AG10803 (cell line): ENCODE measurements around the gene MARCHF10.
"Not testable (repeated sequence)": the region's sequence is repeated elsewhere in the genome, so short reads cannot be mapped to it uniquely, and the experiment has no call there.

Experiments
- DNase-seq: peaks from one replicate; pipeline ENCODE4 v3.0.0; 2010; ENCODE audit warnings: low read depth
- H3K4me3 ChIP-seq: 2 replicates; pipeline ENCODE4 v1.5.1; 2011; ENCODE audit warnings: mild to moderate bottlenecking, low read length, control low read depth
- CTCF ChIP-seq: conservative IDR thresholded peaks from 2 replicates; pipeline ENCODE4 v1.5.1; 2011; ENCODE audit warnings: mild to moderate bottlenecking, low read length, control low read depth, inconsistent platforms

The MARCHF10 gene

GRCh38 chr17:62793919-62794665, 14.0 kb downstream of the MARCHF10 start:
- no peak for DNase-seq
- H3K4me3 ChIP-seq = no peak overlapping the region
- no peak for TF ChIP-seq CTCF

- H3K4me3 ChIP-seq = no peak overlapping the region
- no peak for TF ChIP-seq CTCF
- no peak for DNase-seq
Observed at GRCh38 chr17:62792447-62792800, 15.7 kb downstream of the MARCHF10 start.

- H3K4me3 ChIP-seq = no peak overlapping the region
- TF ChIP-seq CTCF = no peak
- peak; percentile 92 for DNase-seq
Observed at GRCh38 chr17:62791767-62792446, 16.2 kb downstream of the MARCHF10 start.

- DNase-seq = peak; percentile 93
- TF ChIP-seq CTCF = peak; percentile 23
- no peak overlapping the region for H3K4me3 ChIP-seq
Observed at GRCh38 chr17:62791235-62791734, 16.8 kb downstream of the MARCHF10 start.

GRCh38 chr17:62790564-62790986, 17.5 kb downstream of the MARCHF10 start:
- peak; percentile 88 for DNase-seq
- no peak overlapping the region for H3K4me3 ChIP-seq
- no peak for TF ChIP-seq CTCF

- no peak overlapping the region for H3K4me3 ChIP-seq
- DNase-seq = no peak
- TF ChIP-seq CTCF = no peak
Observed at GRCh38 chr17:62787366-62787765, 20.7 kb downstream of the MARCHF10 start.

GRCh38 chr17:62786646-62787045, 21.5 kb downstream of the MARCHF10 start:
- DNase-seq = no peak
- H3K4me3 ChIP-seq = no peak overlapping the region
- no peak for TF ChIP-seq CTCF

GRCh38 chr17:62785983-62786382, 22.1 kb downstream of the MARCHF10 start:
- DNase-seq = not testable (repeated sequence)

More at GRCh38 chr17:62785983-62786382, 22.1 kb downstream of the MARCHF10 start:
- H3K4me3 ChIP-seq = not testable (repeated sequence)
